Fibroblast of gingiva (primary cell): ENCODE results near the gene SPATA31E1.
A peak's percentile ranks its signal among the peaks of the same experiment; 100 is the strongest.

ENCODE experiments used
- DNase-seq: peaks from one replicate; pipeline ENCODE4 v3.0.0-alpha.2; 2011; ENCODE audit warnings: low read depth

The SPATA31E1 gene

GRCh38 chr9:87863882-87864465, 18.7 kb upstream of the SPATA31E1 start:
- no peak for DNase-seq

DNA sequence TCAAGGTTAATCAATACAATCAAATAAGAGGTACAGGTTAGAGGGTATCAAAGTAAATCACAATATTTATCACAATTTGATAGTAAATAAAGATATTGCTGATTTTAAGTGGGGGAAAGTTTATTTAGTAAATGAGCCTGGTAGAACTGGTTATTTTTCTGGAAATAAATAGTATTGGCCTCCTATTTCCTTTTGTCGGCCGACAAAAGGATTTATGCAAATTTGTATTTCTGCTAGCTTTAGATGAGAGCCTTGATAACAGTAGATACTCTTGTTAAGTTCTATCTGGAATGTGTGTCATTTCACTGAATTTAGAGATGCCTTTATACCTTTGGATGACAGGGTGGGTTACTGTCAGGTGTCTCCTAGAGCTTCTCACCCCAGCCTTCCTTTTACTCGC, 17.8 kb upstream of the SPATA31E1 start:
- DNase-seq: no peak

DNA sequence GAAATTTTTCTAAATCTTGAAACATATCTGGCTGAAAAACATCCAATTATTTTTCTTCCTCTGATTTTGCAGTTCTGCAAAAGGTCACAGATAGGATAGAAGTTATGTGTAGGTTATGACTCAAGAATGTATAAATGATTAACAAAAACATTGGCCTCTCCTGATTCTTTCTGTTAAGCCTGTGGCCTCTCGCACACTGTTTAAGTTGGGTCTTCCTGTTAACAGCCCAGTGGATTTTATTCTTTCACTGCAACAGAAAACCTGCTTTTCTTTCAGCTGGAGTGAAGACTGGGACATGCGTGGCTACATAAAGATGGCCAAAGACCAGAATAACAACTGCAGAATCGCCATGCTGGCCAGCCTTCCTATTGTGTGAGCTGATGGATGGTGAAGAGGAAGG, 17.1 kb upstream of the SPATA31E1 start:
- DNase-seq: no peak

- DNase-seq: no peak
Measured at GRCh38 chr9:87867391-87867790, 15.3 kb upstream of the SPATA31E1 start.

DNA sequence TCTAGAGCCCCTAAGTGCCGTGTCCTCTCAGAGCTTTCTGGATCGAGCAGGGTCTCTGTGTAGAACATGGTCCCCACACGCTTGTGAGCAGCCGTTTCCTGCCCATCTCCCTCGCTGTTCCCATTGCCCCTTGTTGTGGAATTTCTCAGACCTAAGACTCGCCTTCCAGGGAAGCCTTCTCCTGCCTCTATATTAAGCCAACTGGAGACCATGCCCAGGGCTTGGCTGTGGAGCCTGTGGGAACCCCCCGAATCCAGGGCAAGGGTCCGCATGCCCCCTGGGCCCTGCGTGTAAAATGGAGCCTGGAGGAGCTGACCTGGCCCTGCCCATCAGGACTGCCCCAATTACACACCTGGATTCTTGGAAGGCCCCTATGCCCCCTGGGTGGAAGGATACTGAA, 14.5 kb upstream of the SPATA31E1 start:
- DNase-seq: no peak

DNA sequence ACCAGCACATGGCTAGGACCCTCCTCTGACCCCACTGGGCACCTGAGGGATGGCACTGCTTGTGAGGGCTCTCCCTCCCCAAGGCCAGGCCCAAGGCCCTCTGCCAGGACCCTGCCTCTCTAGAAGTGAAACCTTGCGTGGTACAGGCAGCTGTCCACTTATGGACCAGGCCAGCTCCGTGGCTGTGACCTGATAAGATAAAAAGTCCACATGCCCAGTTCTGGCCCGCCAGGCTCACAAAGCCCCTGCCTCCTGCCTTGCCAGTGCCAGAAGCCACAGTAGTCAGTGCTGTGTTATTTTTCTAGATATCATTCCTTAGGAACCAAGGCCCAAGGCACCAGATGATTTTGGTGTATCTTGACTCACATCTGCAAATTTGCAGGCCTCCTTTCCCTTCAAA, 14.0 kb upstream of the SPATA31E1 start:
- no peak for DNase-seq

- DNase-seq: no peak
Measured at GRCh38 chr9:87869082-87869481, 13.6 kb upstream of the SPATA31E1 start.

GRCh38 chr9:87871425-87872078, 11.1 kb upstream of the SPATA31E1 start:
- DNase-seq: no peak

GRCh38 chr9:87872079-87872624, 10.5 kb upstream of the SPATA31E1 start:
- peak; percentile 74 for DNase-seq

- no peak for DNase-seq
Measured at GRCh38 chr9:87873607-87874303, 8.9 kb upstream of the SPATA31E1 start.

GRCh38 chr9:87874304-87874623, 8.4 kb upstream of the SPATA31E1 start:
- DNase-seq: no peak

DNA sequence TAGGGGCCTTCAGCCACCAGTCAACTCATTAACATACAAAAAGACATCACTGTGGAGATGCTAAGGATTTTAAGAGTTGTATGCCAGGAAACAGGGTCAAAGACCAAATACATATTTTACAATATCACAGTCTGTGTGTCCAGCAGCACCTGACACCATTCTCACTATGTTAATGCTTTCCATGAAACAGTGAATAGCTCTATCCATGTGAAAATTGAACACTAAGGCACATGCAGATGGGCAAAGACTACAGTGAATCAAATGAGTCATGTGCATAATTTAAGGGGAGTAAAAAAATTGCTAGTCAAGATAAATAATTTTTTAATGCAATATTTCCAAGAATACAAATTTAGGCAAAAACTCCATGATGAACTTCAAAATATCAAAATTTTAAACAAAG, 7.6 kb upstream of the SPATA31E1 start:
- DNase-seq: no peak

GRCh38 chr9:87875831-87876545, 6.7 kb upstream of the SPATA31E1 start:
- no peak for DNase-seq

DNA sequence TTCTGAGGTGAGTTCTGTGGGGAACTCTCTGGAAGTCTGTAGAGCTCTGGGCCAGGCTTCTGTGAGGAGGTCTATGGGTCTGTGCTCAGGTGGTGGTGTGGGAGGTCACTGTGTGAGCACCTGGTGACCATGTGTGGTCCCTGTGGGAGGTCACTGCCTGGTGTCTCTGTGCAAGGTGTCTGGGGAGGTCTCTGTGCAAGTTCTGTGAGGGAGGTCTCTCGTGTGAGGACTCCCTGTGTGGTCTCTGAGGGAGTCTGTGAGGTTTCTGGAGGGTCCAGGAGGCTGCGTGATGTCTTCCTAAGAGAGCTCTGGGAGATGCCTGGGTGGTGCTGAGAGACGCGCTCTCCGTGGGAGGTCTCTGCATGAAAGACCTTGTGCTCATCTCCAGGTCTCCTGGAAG, 6.0 kb upstream of the SPATA31E1 start:
- DNase-seq: no peak

GRCh38 chr9:87878989-87879511, 3.6 kb upstream of the SPATA31E1 start:
- DNase-seq: peak; percentile 75

DNA sequence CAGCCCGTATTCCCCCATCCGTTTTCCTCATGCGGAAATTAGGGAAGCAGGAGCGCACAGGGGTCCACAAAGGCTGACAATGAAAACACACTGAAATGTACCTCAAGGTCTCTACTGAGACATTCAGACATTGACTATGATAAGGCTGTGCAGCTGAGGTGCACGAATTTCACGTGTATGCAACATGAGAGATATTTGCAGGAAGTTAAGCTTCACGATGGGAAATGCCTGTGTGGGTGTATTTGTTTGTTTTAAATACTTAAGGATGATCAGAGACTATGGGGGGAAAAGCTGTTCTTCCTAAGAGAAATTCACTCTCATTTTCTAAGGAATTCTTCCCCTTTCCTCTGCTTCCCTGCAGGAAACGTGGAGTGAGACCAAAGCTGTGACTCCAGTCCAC, 2.6 kb upstream of the SPATA31E1 start:
- no peak for DNase-seq

DNA sequence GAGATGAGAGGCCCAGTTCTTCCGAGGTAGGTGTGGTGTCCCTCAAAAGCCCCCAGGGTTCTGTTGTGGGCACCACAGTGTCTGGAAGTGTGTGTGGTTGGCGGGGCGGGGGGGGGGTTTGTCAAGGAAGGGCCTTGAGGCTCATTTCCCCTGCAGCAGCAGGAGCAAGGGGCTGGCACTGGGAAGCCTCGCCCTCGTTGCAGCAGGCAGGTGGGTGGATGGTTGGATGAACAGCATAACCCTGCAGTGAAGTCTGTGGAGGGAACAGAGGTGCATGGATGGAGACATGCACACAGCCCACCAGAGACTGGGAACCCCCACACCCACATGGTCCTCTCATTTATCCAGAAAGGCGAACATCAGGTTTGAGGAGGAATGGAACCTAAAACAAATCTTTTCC, 2.0 kb upstream of the SPATA31E1 start:
- no peak for DNase-seq

DNA sequence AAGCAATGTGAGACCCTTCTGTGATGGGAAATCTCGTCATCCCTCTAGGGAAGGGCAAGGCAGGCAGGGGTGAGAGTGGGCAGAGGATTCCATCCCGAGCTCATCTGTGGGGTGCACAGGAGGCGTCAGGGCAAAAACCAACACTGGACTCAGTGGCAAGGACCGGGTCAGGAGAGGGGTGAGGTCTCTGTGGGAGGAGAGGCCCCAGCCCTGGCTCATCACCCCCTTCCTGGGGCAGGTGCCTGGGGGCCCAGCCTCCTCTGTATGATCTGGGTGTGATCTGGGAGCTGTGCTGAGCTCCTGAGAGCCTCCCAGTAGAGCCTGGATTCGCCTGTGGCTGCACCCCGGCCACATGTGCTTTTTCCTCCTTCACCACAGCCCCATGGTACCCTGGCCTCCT, 597 bp downstream of the SPATA31E1 start:
- no peak for DNase-seq

- DNase-seq: no peak
Measured at GRCh38 chr9:87883990-87884389, 1.3 kb downstream of the SPATA31E1 start.

DNA sequence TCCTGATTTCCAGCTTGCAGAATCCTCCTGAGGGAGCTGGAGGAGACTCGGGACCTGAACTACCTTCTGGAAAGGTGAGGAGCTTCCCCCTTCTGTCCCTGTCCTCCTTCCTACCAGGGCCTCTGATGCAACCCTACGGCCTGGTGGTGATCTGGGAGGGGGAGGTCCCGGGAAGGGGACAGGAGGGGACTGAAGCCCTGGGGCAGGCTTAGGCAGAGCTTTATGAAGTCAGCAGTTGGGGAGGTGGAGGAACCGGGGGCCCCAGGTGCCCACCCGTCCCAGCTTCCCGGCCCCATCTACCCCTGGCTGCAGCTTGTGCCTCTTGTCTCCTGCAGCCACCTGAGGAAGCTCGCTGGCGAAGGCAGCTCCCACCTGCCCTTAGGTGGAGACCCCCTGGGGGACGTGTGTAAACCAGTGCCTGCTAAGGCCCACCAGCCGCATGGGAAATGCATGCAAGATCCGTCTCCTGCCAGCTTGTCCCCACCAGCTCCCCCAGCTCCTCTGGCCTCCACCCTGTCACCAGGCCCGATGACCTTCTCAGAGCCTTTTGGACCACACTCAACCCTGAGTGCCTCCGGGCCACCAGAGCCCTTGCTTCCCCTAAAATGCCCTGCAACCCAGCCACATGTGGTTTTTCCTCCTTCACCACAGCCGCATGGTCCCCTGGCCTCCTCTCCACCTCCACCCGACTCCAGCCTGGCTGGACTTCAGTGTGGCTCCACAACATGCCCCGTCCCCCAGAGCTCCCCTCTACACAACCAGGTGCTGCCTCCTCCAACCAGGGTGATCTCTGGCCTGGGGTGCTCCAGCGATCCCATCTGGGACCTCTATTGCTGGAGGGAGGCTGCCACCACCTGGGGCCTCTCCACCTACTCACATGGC, 2.1 kb downstream of the SPATA31E1 start:
- no peak for DNase-seq

DNA sequence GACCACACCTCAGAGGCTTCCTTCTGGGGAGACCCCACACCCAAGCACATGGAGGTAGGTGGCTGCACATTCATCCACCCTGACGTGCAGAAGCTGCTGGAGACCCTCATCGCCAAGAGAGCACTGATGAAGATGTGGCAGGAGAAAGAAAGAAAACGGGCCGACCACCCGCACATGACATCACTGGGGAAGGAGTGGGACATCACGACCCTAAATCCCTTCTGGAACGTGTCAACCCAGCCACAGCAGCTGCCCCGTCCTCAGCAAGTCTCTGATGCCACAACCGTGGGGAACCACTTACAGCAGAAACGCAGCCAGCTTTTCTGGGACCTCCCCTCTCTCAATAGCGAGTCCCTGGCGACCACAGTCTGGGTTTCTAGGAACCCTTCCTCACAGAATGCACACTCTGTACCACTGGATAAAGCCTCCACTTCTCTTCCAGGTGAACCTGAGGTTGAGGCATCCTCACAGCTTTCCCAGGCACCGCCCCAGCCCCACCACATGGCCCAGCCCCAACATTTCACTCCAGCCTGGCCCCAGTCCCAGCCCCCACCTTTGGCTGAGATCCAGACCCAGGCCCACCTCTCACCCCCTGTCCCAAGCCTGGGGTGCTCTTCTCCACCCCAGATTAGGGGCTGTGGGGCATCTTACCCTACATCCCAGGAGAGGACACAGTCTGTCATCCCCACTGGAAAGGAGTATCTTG, 3.0 kb downstream of the SPATA31E1 start:
- no peak for DNase-seq
